GM23338 (cell line): ENCODE measurements around the gene CD47. TPM values are rescaled to one million over a fixed set of nuclear protein-coding genes. Genes with fewer than 3 reads are reported as not detected.

Source experiments
- ATAC-seq: fragments of 200-7000 bp; cut with Tn5 transposase; 3 replicates; pipeline ENCODE4 v1.9.1; 2020
- DNase-seq: peaks from one replicate; pipeline ENCODE4 v3.0.0-alpha.2; 2015; ENCODE audit warnings: low spot score
- H2AFZ ChIP-seq: fragments of 200-600 bp; sonication (generic); 2 replicates; pipeline ENCODE4 v1.8.0; 2016; ENCODE audit warnings: antibody characterized with exemption, mild to moderate bottlenecking, moderate library complexity
- H3F3A ChIP-seq: fragments of 200-600 bp; sonication (generic); replicated peaks from 2 replicates; pipeline ENCODE4 v1.8.0; 2017; ENCODE audit warnings: antibody characterized with exemption, mixed run types, low read depth
- H3K27ac ChIP-seq: fragments of 200-600 bp; sonication (generic); 2 replicates; pipeline ENCODE4 v1.6.1; 2016; ENCODE audit warnings: low read depth
- H3K27me3 ChIP-seq: fragments of 200-600 bp; sonication (generic); 2 replicates; pipeline ENCODE4 v1.8.0; 2016; ENCODE audit warnings: mild to moderate bottlenecking, mixed run types, moderate library complexity; ENCODE audit not compliant: insufficient read depth
- H3K36me3 ChIP-seq: fragments of 200-600 bp; sonication (generic); 2 replicates; pipeline ENCODE4 v1.8.0; 2016; ENCODE audit warnings: mild to moderate bottlenecking; ENCODE audit not compliant: insufficient read depth
- H3K4me1 ChIP-seq: fragments of 200-600 bp; sonication (generic); 2 replicates; pipeline ENCODE4 v1.8.0; 2016; ENCODE audit warnings: mild to moderate bottlenecking, moderate library complexity; ENCODE audit not compliant: insufficient read depth
- H3K4me2 ChIP-seq: fragments of 200-600 bp; sonication (generic); 2 replicates; pipeline ENCODE4 v1.7.1; 2017; ENCODE audit warnings: mixed run types
- H3K4me3 ChIP-seq: fragments of 200-600 bp; sonication (generic); 2 replicates; pipeline ENCODE4 v1.6.1; 2016; ENCODE audit warnings: mixed run types
- H3K79me2 ChIP-seq: fragments of 200-600 bp; sonication (generic); replicated peaks from 2 replicates; pipeline ENCODE4 v1.8.0; 2017; ENCODE audit warnings: mild to moderate bottlenecking; ENCODE audit not compliant: insufficient read depth
- H3K9me2 ChIP-seq: fragments of 200-600 bp; sonication (generic); 2 replicates; pipeline ENCODE4 v1.8.0; 2017; ENCODE audit not compliant: insufficient read depth
- H4K20me1 ChIP-seq: fragments of 200-600 bp; sonication (generic); replicated peaks from 2 replicates; pipeline ENCODE4 v1.8.0; 2017; ENCODE audit warnings: mild to moderate bottlenecking; ENCODE audit not compliant: insufficient read depth
- H3K27ac Mint-ChIP-seq: 2 replicates; pipeline ENCODE4 v1.8.0; 2020; ENCODE audit warnings: inconsistent platforms, mild to moderate bottlenecking, moderate library complexity, mixed read lengths
- H3K27me3 Mint-ChIP-seq: 3 replicates; pipeline ENCODE4 v1.8.0; 2022; ENCODE audit warnings: low read depth, mild to moderate bottlenecking, moderate library complexity, mixed read lengths, inconsistent platforms; ENCODE audit not compliant: insufficient read depth, poor library complexity
- H3K36me3 Mint-ChIP-seq: 3 replicates; pipeline ENCODE4 v1.8.0; 2021; ENCODE audit warnings: low read depth, mild to moderate bottlenecking, inconsistent platforms, moderate library complexity, mixed read lengths
- H3K4me1 Mint-ChIP-seq: 3 replicates; pipeline ENCODE4 v1.8.0; 2020; ENCODE audit warnings: mild to moderate bottlenecking, inconsistent platforms, mixed read lengths
- H3K4me3 Mint-ChIP-seq: 3 replicates; pipeline ENCODE4 v1.8.0; 2021; ENCODE audit warnings: moderate library complexity, mild to moderate bottlenecking, inconsistent platforms, mixed read lengths
- H3K9me3 Mint-ChIP-seq: 3 replicates; pipeline ENCODE4 v1.8.0; 2020; ENCODE audit warnings: moderate library complexity, mild to moderate bottlenecking, inconsistent platforms, mixed read lengths
- CREB1 ChIP-seq: fragments of 250-450 bp; sonication (Bioruptor Pico); IDR thresholded peaks from 2 replicates; pipeline ENCODE4 v1.5.0; 2020; ENCODE audit warnings: low read depth, mild to moderate bottlenecking, moderate library complexity
- ETS1 ChIP-seq: IDR thresholded peaks from 2 replicates; pipeline ENCODE4 v1.6.1; 2016; ENCODE audit warnings: antibody characterized with exemption
- EZH2 ChIP-seq: fragments of 200-600 bp; sonication (generic); IDR thresholded peaks from one replicate; pipeline ENCODE4 v1.8.0; 2017; ENCODE audit warnings: antibody characterized with exemption, mild to moderate bottlenecking, low read depth; ENCODE audit not compliant: unreplicated experiment
- JUNB ChIP-seq: IDR thresholded peaks from one replicate; pipeline ENCODE4 v1.6.1; 2016; ENCODE audit warnings: antibody characterized with exemption; ENCODE audit not compliant: unreplicated experiment
- STAT1 ChIP-seq: IDR thresholded peaks from one replicate; pipeline ENCODE4 v1.6.1; 2016; ENCODE audit warnings: antibody characterized with exemption; ENCODE audit not compliant: unreplicated experiment
- ZNF114 ChIP-seq: fragments of 250-450 bp; sonication (Bioruptor Pico); IDR thresholded peaks from 2 replicates; pipeline ENCODE4 v1.5.0; 2020; ENCODE audit warnings: mild to moderate bottlenecking, moderate library complexity
- polyA plus RNA-seq: library from polyadenylated mRNA; unstranded; fragments of >200 nt; fragmentation: Nextera tagmentation; extraction: Ambion mirVana; gene quantifications from 2 replicates; pipeline ENCODE4 v1.2.1, GENCODE V29; 2016
- total RNA-seq: library from RNA; depleted of rRNA; stranded (reverse); fragments of >200 nt; shearing (Covaris generic); gene quantifications from 2 replicates; pipeline ENCODE4 v1.2.3, GENCODE V29; 2014
- TF ChIP-seq, protein P1 (sequence below), 2 experiments: fragments of 200-600 bp in 1 of 2; sonication (generic) in 1 of 2; conservative IDR thresholded peaks; 2 replicates each; pipeline versions ENCODE4 v1.5.1 to v1.6.1; 2016 to 2017; ENCODE audit warnings: antibody characterized with exemption in 2 of 2, low read depth in 2 of 2, mild to moderate bottlenecking in 2 of 2, moderate library complexity in 1 of 2

CD47 gene
- total and polyA plus RNA-seq, 2 experiments from 2014 or later: 22.1 to 26.9 TPM

DNA sequence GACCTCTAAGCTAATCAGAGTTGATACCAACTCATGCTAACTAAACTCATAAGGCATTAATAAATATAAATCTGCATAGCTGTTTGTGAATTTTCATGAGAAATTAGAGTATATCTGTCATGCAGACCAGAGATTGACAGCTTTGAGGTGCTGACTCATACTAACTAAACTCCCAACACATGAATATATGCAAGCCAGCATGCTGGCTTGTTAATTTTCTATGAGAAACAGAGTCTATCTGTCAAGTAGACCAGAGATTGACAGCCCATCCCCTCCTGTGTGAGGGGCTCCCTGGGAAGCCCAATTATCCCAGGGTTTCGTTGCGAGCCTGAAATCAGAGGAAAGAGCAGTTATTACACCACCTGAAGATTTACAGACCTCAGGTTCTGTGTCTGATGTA lies 69.3 kb downstream of the CD47 start (continued):
- TF ChIP-seq CREB1 (no peak), JUNB (no peak), EZH2 (no peak)

DNA sequence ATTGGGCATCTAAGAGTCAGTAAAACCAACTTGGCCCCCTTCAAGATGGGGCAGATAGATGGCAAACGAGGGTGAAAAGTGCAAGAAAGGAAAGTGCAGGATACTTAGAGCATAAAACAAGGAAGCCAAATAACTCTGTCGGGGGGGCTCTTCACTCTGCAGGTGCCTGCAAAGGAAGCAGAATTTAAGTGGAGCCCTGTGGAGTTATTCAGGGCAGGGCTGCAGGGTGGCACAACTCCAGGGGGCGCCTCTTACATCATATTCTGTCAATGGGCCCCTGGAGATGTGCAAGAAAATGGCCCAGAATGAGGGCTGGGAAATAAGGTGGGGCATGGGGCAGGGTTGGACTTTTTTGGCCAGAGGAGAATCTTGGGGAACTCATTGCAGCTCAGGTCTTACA lies 69.7 kb downstream of the CD47 start:
- H3K4me1 ChIP-seq: peaks cover 13% of the 10 kb centered on the region
- no peak overlapping the region for H3K4me3 ChIP-seq
- no peaks in the 10 kb centered on the region for H3K9me2 ChIP-seq
- H3K27me3 ChIP-seq: no peaks in the 10 kb centered on the region
- no peak overlapping the region for H2AFZ ChIP-seq
- Mint-ChIP-seq H3K9me3 (no peaks in the 10 kb centered on the region), H3K4me3 (no peak overlapping the region), H3K27ac (0 out of 2 replicates have a peak overlapping the region, but pooled peaks have one; percentile 32), H3K4me1 (peaks cover 26% of the 10 kb centered on the region), H3K36me3 (no peaks in the 10 kb centered on the region; the same call in 2 of the 3 replicates), H3K27me3 (peaks cover 6% of the 10 kb centered on the region)
- H3K27ac ChIP-seq: no peak overlapping the region
- DNase-seq: no peak
- ATAC-seq: no peak
- no peaks in the 10 kb centered on the region; the same call in 1 of the 2 replicates for H3K36me3 ChIP-seq
- TF ChIP-seq ETS1: no peak
- TF ChIP-seq, protein P1, sequence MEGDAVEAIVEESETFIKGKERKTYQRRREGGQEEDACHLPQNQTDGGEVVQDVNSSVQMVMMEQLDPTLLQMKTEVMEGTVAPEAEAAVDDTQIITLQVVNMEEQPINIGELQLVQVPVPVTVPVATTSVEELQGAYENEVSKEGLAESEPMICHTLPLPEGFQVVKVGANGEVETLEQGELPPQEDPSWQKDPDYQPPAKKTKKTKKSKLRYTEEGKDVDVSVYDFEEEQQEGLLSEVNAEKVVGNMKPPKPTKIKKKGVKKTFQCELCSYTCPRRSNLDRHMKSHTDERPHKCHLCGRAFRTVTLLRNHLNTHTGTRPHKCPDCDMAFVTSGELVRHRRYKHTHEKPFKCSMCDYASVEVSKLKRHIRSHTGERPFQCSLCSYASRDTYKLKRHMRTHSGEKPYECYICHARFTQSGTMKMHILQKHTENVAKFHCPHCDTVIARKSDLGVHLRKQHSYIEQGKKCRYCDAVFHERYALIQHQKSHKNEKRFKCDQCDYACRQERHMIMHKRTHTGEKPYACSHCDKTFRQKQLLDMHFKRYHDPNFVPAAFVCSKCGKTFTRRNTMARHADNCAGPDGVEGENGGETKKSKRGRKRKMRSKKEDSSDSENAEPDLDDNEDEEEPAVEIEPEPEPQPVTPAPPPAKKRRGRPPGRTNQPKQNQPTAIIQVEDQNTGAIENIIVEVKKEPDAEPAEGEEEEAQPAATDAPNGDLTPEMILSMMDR (conservative IDR thresholded peaks at IDR 0.05; ENCODE audit: low read depth in 2 of 2): 0 out of 4 replicates have a peak, but pooled peaks of 1 of the 2 experiments have one; percentile 1
- no peaks in the 10 kb centered on the region for H3F3A ChIP-seq
- H3K4me2 ChIP-seq: no peak overlapping the region
- no peaks in the 10 kb centered on the region for H4K20me1 ChIP-seq
- H3K79me2 ChIP-seq: no peaks in the 10 kb centered on the region

DNA sequence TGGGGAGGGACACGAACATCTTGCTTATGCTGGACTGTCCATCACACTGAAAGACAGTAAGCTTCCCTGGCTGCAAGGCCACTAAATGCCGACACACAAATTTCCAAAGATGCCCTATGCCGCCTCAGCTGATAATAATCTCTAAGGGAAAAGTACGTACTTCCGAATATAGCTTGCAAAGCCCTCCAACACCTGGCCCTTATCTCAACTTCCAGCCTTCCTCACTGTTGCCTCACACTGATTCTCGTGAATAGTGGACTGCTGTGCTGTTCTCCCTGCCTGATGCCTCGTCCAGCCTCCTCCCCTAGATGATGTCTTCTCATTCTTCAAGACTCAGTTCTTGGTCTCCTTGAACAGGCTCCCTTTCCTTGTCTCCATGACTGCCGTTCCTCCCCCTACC lies 72.3 kb downstream of the CD47 start:
- DNase-seq (no peak), ATAC-seq (no peak)
- H3K36me3 ChIP-seq: no peaks in the 10 kb centered on the region; the same call in 1 of the 2 replicates
- H4K20me1 ChIP-seq: no peaks in the 10 kb centered on the region
- no peaks in the 10 kb centered on the region for H3F3A ChIP-seq
- H3K27ac ChIP-seq: no peak overlapping the region
- H3K27ac Mint-ChIP-seq: no peak overlapping the region
- H2AFZ ChIP-seq: no peak overlapping the region
- H3K4me2 ChIP-seq: no peak overlapping the region
- H3K27me3 Mint-ChIP-seq: peaks cover 6% of the 10 kb centered on the region
- peaks cover 23% of the 10 kb centered on the region for H3K4me1 ChIP-seq
- no peak overlapping the region for H3K4me3 ChIP-seq
- H3K4me3 Mint-ChIP-seq: no peak overlapping the region
- H3K9me2 ChIP-seq: no peaks in the 10 kb centered on the region; the same call in 1 of the 2 replicates
- TF ChIP-seq STAT1 (no peak), ZNF114 (no peak)
- TF ChIP-seq, protein P1 (conservative IDR thresholded peaks at IDR 0.05; ENCODE audit: low read depth in 2 of 2): no peak
- H3K79me2 ChIP-seq: no peaks in the 10 kb centered on the region
- H3K36me3 Mint-ChIP-seq: no peaks in the 10 kb centered on the region; the same call in 2 of the 3 replicates
- no peaks in the 10 kb centered on the region for H3K9me3 Mint-ChIP-seq
- H3K27me3 ChIP-seq: no peaks in the 10 kb centered on the region
- H3K4me1 Mint-ChIP-seq: peaks cover 36% of the 10 kb centered on the region
